Measurements from ENCODE around the gene MAB21L2.

DNA sequence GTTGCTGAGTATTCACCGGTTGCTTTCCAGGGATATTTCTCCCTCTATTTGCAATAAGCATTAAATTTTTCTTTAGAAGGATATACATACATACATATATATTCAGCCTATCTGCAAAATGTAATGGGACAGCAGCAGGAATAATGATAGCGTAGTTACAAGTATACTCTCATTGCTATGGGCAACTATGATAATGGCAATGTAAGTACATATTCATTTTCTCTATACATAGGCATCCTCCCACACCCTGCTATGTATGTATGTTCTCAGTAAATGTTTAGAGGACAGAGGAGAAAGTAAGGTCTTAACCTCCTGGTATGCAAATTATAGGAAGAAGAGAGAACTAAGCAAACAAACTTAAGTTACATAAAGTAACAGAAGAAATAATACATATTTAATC is 19.7 kb upstream of the MAB21L2 start:
- no peak for TF ChIP-seq EZH2 (IDR thresholded peaks at IDR 0.05)
- TF ChIP-seq FOXP2 (optimal IDR thresholded peaks at IDR 0.05; ENCODE audit: control extremely low read depth, extremely low read length, insufficient read depth): no peak
